Hematopoietic multipotent progenitor cell treated with erythropoietin and hydrocortisone succinate and interleukin-3 and kit ligand, for 6 days (in vitro differentiated cells): ENCODE data around the gene PLEKHF1.
A peak's percentile ranks its signal among the peaks of the same experiment; 100 is the strongest.
"Not testable (repeated sequence)": the region's sequence is repeated elsewhere in the genome, so short reads cannot be mapped to it uniquely, and the experiment has no call there.

Experiments
- DNase-seq: peaks from one replicate; pipeline ENCODE4 v3.0.0-alpha.2; 2015

PLEKHF1 gene

GRCh38 chr19:29704562-29705558 lies 39.6 kb downstream of the PLEKHF1 start:
- no peak for DNase-seq

GRCh38 chr19:29705706-29706105 lies 40.4 kb downstream of the PLEKHF1 start:
- no peak for DNase-seq

GRCh38 chr19:29706635-29707034 lies 41.4 kb downstream of the PLEKHF1 start:
- DNase-seq, result no peak

GRCh38 chr19:29708554-29709439 lies 43.5 kb downstream of the PLEKHF1 start:
- DNase-seq, result no peak

GRCh38 chr19:29709440-29709798 lies 44.2 kb downstream of the PLEKHF1 start:
- DNase-seq, result not testable (repeated sequence)

- DNase-seq, result peak; percentile 19
These were observed 46.4 kb downstream of the PLEKHF1 start for GRCh38 chr19:29711584-29712132.

- peak; percentile 23 for DNase-seq
These were observed 47.7 kb downstream of the PLEKHF1 start for GRCh38 chr19:29712744-29713516.

GRCh38 chr19:29714371-29714952 lies 49.2 kb downstream of the PLEKHF1 start:
- DNase-seq, result peak; percentile 58

- peak; percentile 67 for DNase-seq
These were observed 49.9 kb downstream of the PLEKHF1 start, which contains the start of gene C19orf12 for GRCh38 chr19:29714953-29715700. Gene C19orf12 (minus strand): TSS chr19:29715261. CDS start chr19:29708413, 6,848 bp downstream.

- DNase-seq, result peak; percentile 42
These were observed 50.7 kb downstream of the PLEKHF1 start for GRCh38 chr19:29715701-29716581.

- DNase-seq, result no peak
These were observed 51.8 kb downstream of the PLEKHF1 start for GRCh38 chr19:29717051-29717450.

- DNase-seq, result peak; percentile 47
These were observed 58.9 kb downstream of the PLEKHF1 start for GRCh38 chr19:29724102-29724641.

GRCh38 chr19:29724746-29725145 lies 59.5 kb downstream of the PLEKHF1 start:
- no peak for DNase-seq
